MCF 10A (cell line): ENCODE measurements around the gene USH2A. TPM values are rescaled to one million over a fixed set of nuclear protein-coding genes. Genes with fewer than 3 reads are reported as not detected.
"Not testable (repeated sequence)": the region's sequence is repeated elsewhere in the genome, so short reads cannot be mapped to it uniquely, and the experiment has no call there.

Experiments
- BruUV-seq: library from RNA; stranded (reverse); fragments of 400-500 nt; replicated peaks from 2 replicates; lab custom pipeline; 2021; lab: Mats Ljungman, UMichigan
- CTCF ChIA-PET: fragments of 300-600 bp; sonication (Branson Sonifier 250); formaldehyde crosslinking; extraction: SDS; loops from one replicate; lab custom pipeline; 2021; ENCODE audit warnings: antibody characterized with exemption, inconsistent platforms; lab: Yijun Ruan, JAX
- POLR2A ChIA-PET: fragments of 300-600, 350-650 bp; sonication (Branson Sonifier 250); formaldehyde crosslinking; extraction: SDS; loops from one replicate; lab custom pipeline; 2020; ENCODE audit warnings: antibody characterized with exemption, inconsistent platforms; lab: Yijun Ruan, JAX
- DNase-seq: peaks from one replicate; pipeline ENCODE4 v3.0.0-alpha.2; 2018; ENCODE audit not compliant: unreplicated experiment
- H3K27ac Mint-ChIP-seq: one replicate; pipeline ENCODE4 v1.8.0; 2022; ENCODE audit warnings: mild to moderate bottlenecking, low read depth, mixed read lengths; ENCODE audit not compliant: unreplicated experiment
- H3K27me3 Mint-ChIP-seq: one replicate; pipeline ENCODE4 v1.8.0; 2022; ENCODE audit warnings: mixed read lengths; ENCODE audit not compliant: insufficient read depth, unreplicated experiment
- H3K36me3 Mint-ChIP-seq: one replicate; pipeline ENCODE4 v1.8.0; 2022; ENCODE audit warnings: mild to moderate bottlenecking, moderate library complexity, mixed read lengths; ENCODE audit not compliant: insufficient read depth, unreplicated experiment
- H3K4me1 Mint-ChIP-seq: one replicate; pipeline ENCODE4 v1.8.0; 2022; ENCODE audit warnings: mixed read lengths; ENCODE audit not compliant: insufficient read depth, unreplicated experiment
- H3K4me3 Mint-ChIP-seq: one replicate; pipeline ENCODE4 v1.8.0; 2022; ENCODE audit warnings: mild to moderate bottlenecking, moderate library complexity, mixed read lengths; ENCODE audit not compliant: unreplicated experiment
- H3K9me3 Mint-ChIP-seq: one replicate; pipeline ENCODE4 v1.8.0; 2022; ENCODE audit warnings: mixed read lengths; ENCODE audit not compliant: unreplicated experiment
- CTCF ChIP-seq: fragments of 200-600 bp; IDR thresholded peaks from one replicate; pipeline ENCODE4 v1.8.0; 2022; ENCODE audit warnings: antibody characterized with exemption, mild to moderate bottlenecking; ENCODE audit not compliant: unreplicated experiment
- intact Hi-C: fragments of 100-400 bp; cut with micrococcal nuclease; formaldehyde crosslinking; loops from 2 replicates; pipeline ENCODE4 v1.14.1; 2022
- total RNA-seq: library from RNA; stranded (reverse); gene quantifications from 2 replicates; pipeline ENCODE4 v1.2.3, GENCODE V29; 2022

The USH2A gene
- total RNA-seq, 1 experiment from 2014 or later: not detected

GRCh38 chr1:216366979-216367378 is 56.3 kb downstream of the USH2A start:
- no peaks in the 10 kb centered on the region for H3K36me3 Mint-ChIP-seq
- no peak overlapping the region for H3K27ac Mint-ChIP-seq
- DNase-seq: no peak
- intact Hi-C loops: loop anchor here (1.0 kb wide), 1 partner anchor 250 kb away; no protein-coding TSS in a partner anchor
- POLR2A ChIA-PET: no interaction called here
- no peak for TF ChIP-seq CTCF
- no peaks in the 10 kb centered on the region for H3K4me1 Mint-ChIP-seq
- H3K4me3 Mint-ChIP-seq: no peak overlapping the region
- peaks cover 57% of the 10 kb centered on the region for H3K27me3 Mint-ChIP-seq
- no peaks in the 10 kb centered on the region for H3K9me3 Mint-ChIP-seq
- BruUV-seq: no TSS peak
- CTCF ChIA-PET: interaction anchor here (0.6 kb wide), 1 partner anchor 1338 kb away, joined by 5 read pairs; no protein-coding TSS in a partner anchor

- peaks cover 40% of the 10 kb centered on the region for H3K27me3 Mint-ChIP-seq
- no peaks in the 10 kb centered on the region for H3K4me1 Mint-ChIP-seq
- DNase-seq: no peak
- no peak overlapping the region for H3K27ac Mint-ChIP-seq
- no peak for TF ChIP-seq CTCF
- BruUV-seq: no TSS peak
- intact Hi-C loops: no loop called here
- CTCF ChIA-PET: interaction anchor here (1.5 kb wide), 1 partner anchor 13 kb away, joined by 3 read pairs; no protein-coding TSS in a partner anchor
- no peak overlapping the region for H3K4me3 Mint-ChIP-seq
- no peaks in the 10 kb centered on the region for H3K9me3 Mint-ChIP-seq
- H3K36me3 Mint-ChIP-seq: no peaks in the 10 kb centered on the region
- POLR2A ChIA-PET: no interaction called here
Measured at GRCh38 chr1:216356945-216357344, 66.3 kb downstream of the USH2A start.

GRCh38 chr1:216350186-216350585 is 73.1 kb downstream of the USH2A start:
- no peaks in the 10 kb centered on the region for H3K4me1 Mint-ChIP-seq
- BruUV-seq: no TSS peak
- H3K36me3 Mint-ChIP-seq: no peaks in the 10 kb centered on the region
- TF ChIP-seq CTCF: no peak
- no peak overlapping the region for H3K4me3 Mint-ChIP-seq
- no peaks in the 10 kb centered on the region for H3K9me3 Mint-ChIP-seq
- no peak overlapping the region for H3K27ac Mint-ChIP-seq
- ChIA-PET POLR2A (no interaction called here), CTCF (no interaction called here)
- H3K27me3 Mint-ChIP-seq: peaks cover 17% of the 10 kb centered on the region
- intact Hi-C loops: no loop called here
- DNase-seq: no peak

DNA sequence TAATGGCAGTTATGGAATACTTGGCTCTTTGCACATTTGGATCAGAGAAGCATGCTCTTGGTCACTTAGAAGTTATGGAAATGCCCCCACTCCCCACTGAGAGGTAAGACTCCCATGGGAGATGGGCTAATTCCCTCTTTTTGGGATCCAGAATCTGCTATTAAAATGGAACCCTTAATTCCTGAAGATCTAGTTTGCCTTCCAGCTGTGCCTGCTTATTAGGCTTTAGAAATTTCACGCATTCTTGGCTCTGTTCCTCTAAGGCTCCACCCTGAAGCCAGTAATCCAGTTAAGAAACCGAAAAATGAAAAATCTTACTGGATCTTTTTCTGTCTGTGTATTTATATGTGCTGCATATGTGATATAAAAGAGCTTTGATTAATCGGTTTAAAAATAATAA is 76.7 kb downstream of the USH2A start:
- intact Hi-C loops: no loop called here
- no peak for DNase-seq
- H3K27me3 Mint-ChIP-seq: peaks cover 49% of the 10 kb centered on the region

GRCh38 chr1:216340542-216340941 is 82.7 kb downstream of the USH2A start:
- intact Hi-C loops, H3K27ac Mint-ChIP-seq, BruUV-seq, H3K4me1 Mint-ChIP-seq, POLR2A ChIA-PET, H3K36me3 Mint-ChIP-seq, DNase-seq, H3K9me3 Mint-ChIP-seq, H3K4me3 Mint-ChIP-seq: not testable (repeated sequence)
- peaks cover 83% of the 10 kb centered on the region for H3K27me3 Mint-ChIP-seq
- CTCF ChIA-PET: interaction anchor here (0.6 kb wide), 1 partner anchor 678 kb away, joined by 3 read pairs; no protein-coding TSS in a partner anchor

More for the DNA sequence above, 76.7 kb downstream of the USH2A start:
- H3K4me3 Mint-ChIP-seq: no peak overlapping the region
- CTCF ChIA-PET: interaction anchor here (0.7 to 1.3 kb wide), 2 partner anchors 125 to 205 kb away, joined by 3 to 4 read pairs; no protein-coding TSS in a partner anchor
- no peaks in the 10 kb centered on the region for H3K4me1 Mint-ChIP-seq
- no peaks in the 10 kb centered on the region for H3K9me3 Mint-ChIP-seq
- no peaks in the 10 kb centered on the region for H3K36me3 Mint-ChIP-seq
- BruUV-seq: no TSS peak
- no peak for TF ChIP-seq CTCF
- POLR2A ChIA-PET: no interaction called here
- H3K27ac Mint-ChIP-seq: no peak overlapping the region
